Vagina (tissue), 2 donors: ENCODE results near the gene EP400.

Experiments used
- CTCF ChIP-seq, 3 experiments: fragments of 450-650 bp in 2 of 3; fragments of 200-600 bp in 1 of 3; sonication (generic) in 1 of 3; IDR thresholded peaks; one replicate each; pipeline ENCODE4 v1.5.1; 2017 to 2019; ENCODE audit warnings: antibody characterized with exemption in 3 of 3, mild to moderate bottlenecking in 2 of 3, moderate library complexity in 2 of 3
- POLR2AphosphoS5 ChIP-seq, 2 donors: sonication (generic); formaldehyde crosslinking; IDR thresholded peaks; one replicate each; pipeline ENCODE4 v1.9.0; 2017; ENCODE audit warnings: antibody characterized with exemption in 2 of 2, mild to moderate bottlenecking in 2 of 2, low read depth in 1 of 2; ENCODE audit not compliant: insufficient read depth in 1 of 2

GRCh38 chr12:132077322-132078100 is 127.8 kb downstream of the EP400 start:
- TF ChIP-seq CTCF (IDR thresholded peaks at IDR 0.05): no peak
- TF ChIP-seq POLR2AphosphoS5 (IDR thresholded peaks at IDR 0.05; ENCODE audit: insufficient read depth in 1 of 2, low read depth in 1 of 2): no peak
